Neutrophil (primary cell): ENCODE results near the gene CNTNAP2.

Experiments
- H3K27ac ChIP-seq: fragments of 200-600 bp; sonication (generic); 2 replicates; pipeline ENCODE4 v1.5.1; 2016; ENCODE audit warnings: mild to moderate bottlenecking, moderate library complexity
- H3K27me3 ChIP-seq: fragments of 200-600 bp; sonication (generic); 2 replicates; pipeline ENCODE4 v1.6.0; 2016; ENCODE audit warnings: mild to moderate bottlenecking
- H3K36me3 ChIP-seq: fragments of 200-600 bp; sonication (generic); 2 replicates; pipeline ENCODE4 v1.5.1; 2017
- H3K4me1 ChIP-seq, 2 experiments: fragments of 200-600 bp in 1 of 2; sonication (generic) in 1 of 2; 1 replicate in 1 of 2; 2 replicates in 1 of 2; pipeline versions ENCODE4 v1.5.1 to v1.6.1; 2013 to 2016; ENCODE audit warnings: low read depth in 1 of 2, low read length in 1 of 2, mild to moderate bottlenecking in 1 of 2, moderate library complexity in 1 of 2; ENCODE audit not compliant: control insufficient read depth in 1 of 2, insufficient read depth in 1 of 2
- H3K4me3 ChIP-seq, 2 experiments: fragments of 200-600 bp in 1 of 2; sonication (generic) in 1 of 2; 1 replicate in 1 of 2; 2 replicates in 1 of 2; pipeline ENCODE4 v1.5.1; 2013 to 2016; ENCODE audit warnings: low read depth in 1 of 2, low read length in 1 of 2, mild to moderate bottlenecking in 1 of 2, moderate library complexity in 1 of 2
- H3K9me3 ChIP-seq: fragments of 200-600 bp; sonication (generic); 2 replicates; pipeline ENCODE4 v1.5.1; 2016
- CTCF ChIP-seq: fragments of 200-600 bp; sonication (generic); IDR thresholded peaks from 2 replicates; pipeline ENCODE4 v1.5.1; 2016; ENCODE audit warnings: antibody characterized with exemption

CNTNAP2 gene

GRCh38 chr7:147062897-147063296 is 946.3 kb downstream of the CNTNAP2 start:
- Histone ChIP-seq H3K9me3 (no peaks in the 10 kb centered on the region), H3K27ac (no peak overlapping the region), H3K4me3 (no peak overlapping the region), H3K4me1 (no peaks in the 10 kb centered on the region), H3K36me3 (no peaks in the 10 kb centered on the region), H3K27me3 (no peaks in the 10 kb centered on the region)
- no peak for TF ChIP-seq CTCF

- Histone ChIP-seq H3K27ac (no peak overlapping the region), H3K4me3 (no peak overlapping the region), H3K9me3 (no peaks in the 10 kb centered on the region), H3K27me3 (no peaks in the 10 kb centered on the region), H3K4me1 (no peaks in the 10 kb centered on the region), H3K36me3 (no peaks in the 10 kb centered on the region)
- no peak for TF ChIP-seq CTCF
These were observed 952.2 kb downstream of the CNTNAP2 start for GRCh38 chr7:147068842-147069241.

GRCh38 chr7:147069771-147070170 is 953.2 kb downstream of the CNTNAP2 start:
- H3K27ac ChIP-seq = no peak overlapping the region
- TF ChIP-seq CTCF = no peak
- no peak overlapping the region for H3K4me3 ChIP-seq
- no peaks in the 10 kb centered on the region for H3K27me3 ChIP-seq
- no peaks in the 10 kb centered on the region for H3K9me3 ChIP-seq
- no peaks in the 10 kb centered on the region for H3K4me1 ChIP-seq
- H3K36me3 ChIP-seq = no peaks in the 10 kb centered on the region

GRCh38 chr7:147070886-147071285 is 954.3 kb downstream of the CNTNAP2 start:
- Histone ChIP-seq H3K9me3 (no peaks in the 10 kb centered on the region), H3K27ac (no peak overlapping the region), H3K4me1 (no peaks in the 10 kb centered on the region), H3K4me3 (no peak overlapping the region), H3K36me3 (no peaks in the 10 kb centered on the region), H3K27me3 (no peaks in the 10 kb centered on the region)
- TF ChIP-seq CTCF = no peak

- Histone ChIP-seq H3K36me3 (no peaks in the 10 kb centered on the region), H3K4me3 (no peak overlapping the region), H3K27ac (no peak overlapping the region), H3K9me3 (no peaks in the 10 kb centered on the region), H3K27me3 (no peaks in the 10 kb centered on the region), H3K4me1 (no peaks in the 10 kb centered on the region)
- no peak for TF ChIP-seq CTCF
These were observed 954.9 kb downstream of the CNTNAP2 start for GRCh38 chr7:147071536-147071935.

- TF ChIP-seq CTCF = no peak
These were observed 961.7 kb downstream of the CNTNAP2 start for GRCh38 chr7:147078312-147078711.

More at GRCh38 chr7:147078312-147078711, 961.7 kb downstream of the CNTNAP2 start:
- no peaks in the 10 kb centered on the region for H3K36me3 ChIP-seq
- H3K9me3 ChIP-seq = no peaks in the 10 kb centered on the region
- no peaks in the 10 kb centered on the region for H3K27me3 ChIP-seq
- H3K4me3 ChIP-seq = no peak overlapping the region
- H3K27ac ChIP-seq = no peak overlapping the region
- H3K4me1 ChIP-seq = no peaks in the 10 kb centered on the region
